ENCODE measurements around the gene RPS19BP1. TPM values are rescaled to one million over a fixed set of nuclear protein-coding genes. Genes with fewer than 3 reads are reported as not detected.

The RPS19BP1 gene
- total and polyA plus RNA-seq, 2 of the 8 experiments (the other 6 are each of a cell fraction or from before 2014, with no cell fraction given): 77.9 to 97.9 TPM

DNA sequence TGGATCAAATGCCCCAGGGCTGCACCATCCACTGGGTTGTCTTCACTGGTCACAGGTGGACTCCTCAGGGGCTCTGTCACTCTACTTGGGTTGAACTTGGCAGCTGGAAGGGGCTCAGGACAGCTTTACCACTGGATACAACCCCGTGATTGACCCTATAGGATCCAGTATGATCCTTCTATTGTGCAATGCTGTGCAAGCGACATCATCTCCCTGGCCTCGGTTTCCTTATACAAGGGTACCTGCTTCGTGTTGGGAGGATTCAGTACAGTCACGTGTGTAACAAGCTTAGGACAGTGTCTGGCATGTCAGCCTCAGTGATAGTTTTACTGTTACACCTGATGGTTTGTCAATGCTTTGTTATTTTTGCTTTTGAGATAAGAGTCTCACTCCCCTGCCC lies 51.0 kb downstream of the RPS19BP1 start:
- TF ChIP-seq CTBP2 (IDR thresholded peaks at IDR 0.05; ENCODE audit: borderline replicate concordance, insufficient read depth, insufficient read length, low read length): no peak
- TF ChIP-seq, protein P1, sequence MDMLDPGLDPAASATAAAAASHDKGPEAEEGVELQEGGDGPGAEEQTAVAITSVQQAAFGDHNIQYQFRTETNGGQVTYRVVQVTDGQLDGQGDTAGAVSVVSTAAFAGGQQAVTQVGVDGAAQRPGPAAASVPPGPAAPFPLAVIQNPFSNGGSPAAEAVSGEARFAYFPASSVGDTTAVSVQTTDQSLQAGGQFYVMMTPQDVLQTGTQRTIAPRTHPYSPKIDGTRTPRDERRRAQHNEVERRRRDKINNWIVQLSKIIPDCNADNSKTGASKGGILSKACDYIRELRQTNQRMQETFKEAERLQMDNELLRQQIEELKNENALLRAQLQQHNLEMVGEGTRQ (IDR thresholded peaks at IDR 0.05; ENCODE audit: low read length): no peak
- no peak for TF ChIP-seq ASH2L (IDR thresholded peaks at IDR 0.05; ENCODE audit: low read length)
- no peak for TF ChIP-seq EZH2 (IDR thresholded peaks at IDR 0.05; ENCODE audit: low read depth, low read length, severe bottlenecking)
- no peak for TF ChIP-seq CBX5 (IDR thresholded peaks at IDR 0.05; ENCODE audit: low read depth, low read length)
- TF ChIP-seq HDAC2 (IDR thresholded peaks at IDR 0.05; ENCODE audit: borderline replicate concordance in 1 of 2, low read depth in 2 of 2, low read length in 2 of 2): no peak
- no peak for TF ChIP-seq EGR1 (IDR thresholded peaks at IDR 0.05; ENCODE audit: borderline replicate concordance, low read depth, low read length)
- no peak for TF ChIP-seq TBP (IDR thresholded peaks at IDR 0.05; ENCODE audit: low read depth, low read length)
- TF ChIP-seq CEBPB (IDR thresholded peaks at IDR 0.05; ENCODE audit: low read depth, low read length): no peak
- TF ChIP-seq SP1 (IDR thresholded peaks at IDR 0.05; ENCODE audit: low read depth, low read length): no peak
- TF ChIP-seq TCF12 (IDR thresholded peaks at IDR 0.05; ENCODE audit: low read depth, low read length): no peak
- no peak for TF ChIP-seq TAF1 (IDR thresholded peaks at IDR 0.05; ENCODE audit: low read depth, low read length)
- no peak for TF ChIP-seq KDM5A (IDR thresholded peaks at IDR 0.05; ENCODE audit: low read length)
- no peak for TF ChIP-seq CHD2 (IDR thresholded peaks at IDR 0.05; ENCODE audit: low read length)
- H2BK5ac ChIP-seq (ENCODE audit: low read depth, low read length): no peak overlapping the region
- H2BK120ac ChIP-seq (replicated peaks; ENCODE audit: low read depth, low read length): no peak overlapping the region
- POLR2A ChIA-PET (ENCODE audit: partially characterized antibody): interaction anchor here (1.5 kb wide), 1 partner anchor 29 kb away, joined by 4 read pairs; no protein-coding TSS in a partner anchor
- no peak overlapping the region for H2BK15ac ChIP-seq (ENCODE audit: low read length)
- H3K27me3 ChIP-seq (replicated peaks in 1 of 4; ENCODE audit: control insufficient read depth in 3 of 4, extremely low read depth in 1 of 4, insufficient read depth in 3 of 4, low read length in 3 of 4): no peaks in the 10 kb centered on the region; a peak in 1 of 7 replicates
- H4K5ac ChIP-seq (ENCODE audit: insufficient read length, low read depth, low read length): no peak overlapping the region
- DNase-seq (ENCODE audit: low read depth in 1 of 2, low spot score in 2 of 2) (no peak), FAIRE-seq (no peak)
- H3K23me2 ChIP-seq (ENCODE audit: low read depth, low read length): no peaks in the 10 kb centered on the region
- WGBS, 2 experiments (ENCODE audit: extremely low coverage in 1 of 2, insufficient coverage in 1 of 2, insufficient read length in 1 of 2, insufficient replicate concordance in 2 of 2, low coverage in 1 of 2, low lambda C conversion rate in 2 of 2, missing lambda C conversion rate in 1 of 2): 93% methylated on average over 5 of the region's 5 CpGs; no CpG with 5 or more reads in 1 of the 2 experiments
- no peak overlapping the region for H3K4me3 ChIP-seq (ENCODE audit: extremely low read depth in 1 of 4, insufficient read depth in 2 of 4, low read depth in 3 of 4, low read length in 4 of 4)
- H2BK20ac ChIP-seq (ENCODE audit: low read length): no peak overlapping the region
- no peak overlapping the region for H3K9ac ChIP-seq (replicated peaks in 1 of 4; ENCODE audit: extremely low read depth in 1 of 4, low read depth in 3 of 4, low read length in 3 of 4)
- no peak overlapping the region for H3K23ac ChIP-seq (ENCODE audit: insufficient read length)
- no peak overlapping the region for H3K4me2 ChIP-seq (ENCODE audit: insufficient read depth in 1 of 2, low read depth in 2 of 2, low read length in 2 of 2)
- peaks cover 9 to 17% of the 10 kb centered on the region in 2 experiments for H4K20me1 ChIP-seq (replicated peaks in 1 of 2; ENCODE audit: control insufficient read depth in 1 of 2, insufficient read depth in 2 of 2, low read length in 2 of 2)
- CTCF ChIA-PET (ENCODE audit: partially characterized antibody): interaction anchor here (0.8 to 11.1 kb wide), 5 partner anchors 8 to 46 kb away, joined by 3 to 120 read pairs (median 11); no protein-coding TSS in a partner anchor
- H2AK5ac ChIP-seq (ENCODE audit: low read depth, low read length): no peak overlapping the region
- H3K18ac ChIP-seq (ENCODE audit: extremely low read depth, low read length): no peak overlapping the region
- no peak overlapping the region for H3K27ac ChIP-seq (ENCODE audit: low read depth, low read length)
- H3K9me3 ChIP-seq (ENCODE audit: insufficient read depth in 2 of 2, low read depth in 1 of 2, low read length in 1 of 2): no peaks in the 10 kb centered on the region
- H3K56ac ChIP-seq (replicated peaks; ENCODE audit: insufficient read length, low read depth, low read length): no peak overlapping the region
- no peak overlapping the region for H4K91ac ChIP-seq (replicated peaks; ENCODE audit: insufficient read length, low read length)
- no peak overlapping the region for H2BK12ac ChIP-seq (ENCODE audit: low read depth, low read length)
- H3K4me1 ChIP-seq (replicated peaks in 1 of 4; ENCODE audit: control insufficient read depth in 3 of 4, insufficient read depth in 4 of 4, low read length in 3 of 4): no peaks in the 10 kb centered on the region
- no peaks in the 10 kb centered on the region; the same call in none of the 2 replicates for H3K79me1 ChIP-seq (ENCODE audit: low read depth, low read length)
- no peak overlapping the region for H3K4ac ChIP-seq (replicated peaks; ENCODE audit: insufficient read length, low read depth, low read length)
- H3K79me2 ChIP-seq (ENCODE audit: control insufficient read depth in 1 of 2, insufficient read depth in 2 of 2, low read length in 2 of 2): no peaks in the 10 kb centered on the region
- no peak overlapping the region for H2AFZ ChIP-seq (ENCODE audit: low read length)
- H3K14ac ChIP-seq (ENCODE audit: insufficient read length): no peak overlapping the region
- no peaks in the 10 kb centered on the region for H3K36me3 ChIP-seq (ENCODE audit: control insufficient read depth in 2 of 4, insufficient read depth in 4 of 4, low read length in 3 of 4)
- no peak overlapping the region for H4K8ac ChIP-seq (ENCODE audit: extremely low read depth, insufficient read depth, low read length)
